Right hindlimb (tissue), 1 donor: ENCODE data around the gene CHN1.

Source experiments
- DNase-seq: peaks from one replicate; pipeline ENCODE4 v3.0.0-alpha.2; 2018

Gene CHN1, protein sequence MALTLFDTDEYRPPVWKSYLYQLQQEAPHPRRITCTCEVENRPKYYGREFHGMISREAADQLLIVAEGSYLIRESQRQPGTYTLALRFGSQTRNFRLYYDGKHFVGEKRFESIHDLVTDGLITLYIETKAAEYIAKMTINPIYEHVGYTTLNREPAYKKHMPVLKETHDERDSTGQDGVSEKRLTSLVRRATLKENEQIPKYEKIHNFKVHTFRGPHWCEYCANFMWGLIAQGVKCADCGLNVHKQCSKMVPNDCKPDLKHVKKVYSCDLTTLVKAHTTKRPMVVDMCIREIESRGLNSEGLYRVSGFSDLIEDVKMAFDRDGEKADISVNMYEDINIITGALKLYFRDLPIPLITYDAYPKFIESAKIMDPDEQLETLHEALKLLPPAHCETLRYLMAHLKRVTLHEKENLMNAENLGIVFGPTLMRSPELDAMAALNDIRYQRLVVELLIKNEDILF

DNA sequence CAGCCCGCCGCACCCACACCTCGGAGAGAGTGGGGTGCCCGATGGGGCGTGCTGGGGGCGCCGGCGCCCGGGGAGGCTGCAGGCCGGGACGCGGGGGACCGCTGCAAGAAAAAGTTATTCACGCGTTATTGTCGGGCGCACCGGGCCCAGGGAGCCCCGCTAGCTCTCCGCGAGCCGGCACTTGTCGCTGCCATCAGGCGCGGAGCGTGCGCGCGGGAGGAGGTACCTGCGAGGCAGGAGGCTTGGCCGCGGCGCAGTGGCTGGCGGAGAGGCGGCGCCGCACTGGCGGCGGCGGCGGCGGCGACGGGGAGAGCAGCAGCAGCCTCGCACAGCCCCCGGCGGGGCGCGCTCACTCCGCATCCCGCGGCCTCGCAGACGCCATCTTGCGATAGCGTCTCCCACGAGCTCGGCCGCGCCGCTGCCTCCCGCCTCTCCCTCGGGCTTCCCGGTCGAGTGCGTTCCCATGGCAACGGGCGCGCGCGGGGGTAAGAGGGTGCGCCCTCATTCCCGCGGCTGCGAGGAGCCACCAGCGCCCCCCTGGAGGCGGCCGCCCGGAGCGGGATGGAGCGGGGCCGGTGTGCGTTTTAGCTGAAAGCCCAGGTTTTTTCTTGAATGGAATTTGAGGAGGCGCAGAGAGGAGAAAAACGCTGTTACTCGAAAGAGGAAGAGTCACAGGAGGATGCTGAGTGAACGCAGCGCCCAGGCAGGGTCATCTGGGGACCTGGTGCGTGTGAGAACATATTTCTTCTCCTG lies at the start of gene CHN1:
CHN1 (minus strand) TSS at position 402 of the 753 bp plus-strand sequence. CDS start 469 bp downstream, outside the sequence.
- peak; percentile 80 for DNase-seq

DNA sequence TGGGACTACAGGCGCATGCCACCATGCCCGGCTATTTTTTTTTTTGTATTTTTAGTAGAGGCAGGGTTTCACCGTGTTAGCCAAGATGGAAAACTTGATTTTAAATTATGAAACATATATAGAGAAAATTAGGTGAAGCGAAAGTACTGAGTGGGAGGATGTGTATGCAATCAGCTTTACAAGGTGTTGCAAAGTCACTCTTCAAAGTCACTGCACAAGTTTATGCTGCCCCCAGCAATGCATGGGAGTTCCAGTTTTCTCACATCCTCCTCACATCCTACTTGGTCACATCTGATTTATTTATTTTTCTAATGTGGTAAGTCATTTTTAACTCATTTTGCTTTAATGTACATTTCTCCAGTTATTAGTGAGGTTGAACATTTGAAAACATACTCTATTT lies 49.2 kb upstream of the CHN1 start:
- DNase-seq = no peak

DNA sequence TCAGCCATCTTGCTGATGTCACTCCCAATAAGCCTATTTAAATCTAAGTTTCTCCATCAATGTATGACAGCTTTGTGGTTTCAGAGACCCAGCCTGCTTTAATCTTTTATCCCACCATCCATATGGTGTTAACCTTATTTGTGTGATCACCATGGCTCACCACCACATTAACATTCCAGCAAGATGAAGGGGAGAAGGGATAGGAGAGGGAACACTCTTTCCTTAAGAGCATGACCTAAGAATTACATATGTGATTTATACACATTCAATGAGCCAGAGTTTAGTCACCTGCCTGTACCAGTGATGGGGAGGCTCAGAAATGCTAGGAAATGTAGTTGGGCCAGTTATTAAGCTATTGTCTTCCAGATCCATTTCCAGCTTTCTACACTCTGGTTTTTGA lies 44.5 kb upstream of the CHN1 start:
- DNase-seq = no peak

DNA sequence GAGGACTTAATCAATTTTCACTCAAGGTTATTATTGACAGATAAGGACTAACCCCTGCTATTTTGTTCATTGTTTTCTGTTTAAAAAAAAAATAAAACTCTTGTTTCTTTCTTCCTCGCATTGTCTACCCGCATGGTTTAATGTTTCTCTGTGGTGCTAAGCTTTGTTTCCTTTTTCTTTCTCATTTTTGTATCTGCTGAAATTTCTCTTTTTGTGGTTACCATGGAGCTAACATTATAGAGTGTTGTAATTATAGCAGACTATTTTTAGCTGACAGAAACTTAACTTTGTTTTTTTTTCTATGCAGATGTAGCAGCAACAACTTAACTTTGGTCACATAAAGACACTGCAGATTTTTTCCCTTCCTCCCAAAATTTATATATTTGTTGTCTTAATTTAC lies 43.1 kb upstream of the CHN1 start:
- DNase-seq = no peak

DNA sequence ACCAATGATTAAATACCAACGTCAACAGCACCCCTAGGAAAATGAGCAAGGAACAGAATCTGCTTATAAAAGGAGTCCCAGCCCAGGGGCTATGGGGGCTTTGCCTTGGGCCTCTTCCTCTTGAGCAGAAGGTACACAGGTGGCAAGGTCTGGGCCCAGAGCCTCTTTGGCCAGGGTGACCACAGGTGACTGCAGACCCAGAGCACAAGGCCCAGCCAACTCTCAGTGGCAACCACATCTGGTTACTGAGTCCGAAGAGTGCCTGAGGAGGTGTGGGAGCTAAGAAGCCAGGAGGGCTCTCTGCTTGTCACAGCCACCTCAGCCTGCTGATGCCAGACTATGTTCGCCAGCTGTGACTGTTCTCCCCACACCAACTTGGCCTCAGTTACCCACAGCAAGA lies 34.3 kb upstream of the CHN1 start:
- no peak for DNase-seq

DNA sequence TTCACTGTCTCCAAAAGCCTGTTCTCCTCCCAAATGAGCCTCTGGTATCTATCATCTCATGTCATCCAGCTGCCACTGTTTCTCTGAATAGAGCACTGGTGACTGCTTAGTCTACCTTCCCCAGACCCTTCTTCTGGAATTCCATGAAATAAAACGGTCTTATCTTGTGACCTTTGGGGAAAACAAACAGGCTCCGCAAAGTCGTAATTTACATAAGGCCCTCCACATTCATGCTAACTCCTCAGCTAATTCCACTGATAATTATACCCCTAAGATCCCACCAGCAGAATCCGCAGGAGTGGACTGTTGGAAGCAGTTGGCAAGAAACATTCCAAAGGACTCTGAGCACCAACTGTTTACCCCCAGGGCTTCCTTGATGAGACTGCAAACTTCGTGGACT lies 33.9 kb upstream of the CHN1 start:
- DNase-seq = no peak

DNA sequence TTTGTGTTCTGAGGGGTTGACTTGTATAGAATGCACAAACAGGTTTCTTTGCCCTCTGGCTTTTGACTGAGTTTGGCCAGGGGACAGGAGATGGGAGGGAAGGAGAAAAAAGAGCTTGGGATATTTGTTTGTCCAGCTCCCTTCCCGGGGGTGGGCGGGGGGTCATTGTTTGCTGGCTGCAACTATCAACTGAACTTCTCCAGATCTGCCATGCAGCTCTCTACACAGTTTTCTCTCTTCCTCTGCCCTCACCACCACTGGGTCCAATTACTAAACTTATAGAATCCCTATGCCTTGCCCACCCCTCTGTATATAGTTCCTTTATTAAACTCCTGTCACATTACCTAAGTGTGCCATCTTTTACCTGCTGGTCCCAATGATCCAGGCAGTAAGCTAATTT lies 32.8 kb upstream of the CHN1 start:
- DNase-seq = no peak

DNA sequence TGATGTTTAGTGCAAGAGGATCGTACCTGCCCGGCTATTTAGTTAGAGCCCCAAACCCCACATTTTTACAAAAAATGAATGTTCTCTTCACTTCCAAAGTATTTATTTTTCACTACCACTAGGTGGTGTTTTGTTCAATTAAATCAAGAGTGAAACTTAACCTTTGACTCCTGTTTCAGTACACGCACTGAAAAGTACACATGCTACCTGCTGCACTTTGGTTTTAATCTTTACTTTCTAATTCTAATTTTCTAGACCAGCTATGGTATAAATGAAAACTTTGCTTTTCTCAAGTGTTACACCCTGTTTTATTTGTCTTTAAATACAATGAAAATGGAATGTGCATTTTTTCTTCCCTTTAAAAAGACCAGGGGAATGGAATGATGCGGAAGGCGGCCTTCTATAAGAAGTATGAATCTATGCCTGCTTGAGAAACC lies 31.4 kb upstream of the CHN1 start:
- no peak for DNase-seq

DNA sequence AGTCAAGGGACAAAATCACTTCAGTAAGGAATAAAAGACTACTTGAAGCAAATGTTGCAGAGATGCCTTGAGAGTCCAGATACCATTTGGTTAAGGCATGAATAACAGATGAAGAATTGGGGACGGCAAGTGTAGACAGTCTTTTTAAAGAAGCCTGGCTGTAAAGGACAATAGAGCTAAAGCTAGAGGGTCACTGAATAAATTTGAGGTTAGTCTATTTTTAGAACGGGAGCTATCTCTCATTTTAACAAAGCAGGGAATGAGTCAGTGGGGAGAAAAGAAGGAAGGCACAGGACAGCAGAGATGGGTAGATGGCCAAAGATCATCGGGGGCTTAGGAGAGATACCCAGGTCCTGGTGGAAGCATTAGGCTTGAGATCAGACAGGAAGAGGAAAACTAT lies 30.6 kb upstream of the CHN1 start:
- no peak for DNase-seq

DNA sequence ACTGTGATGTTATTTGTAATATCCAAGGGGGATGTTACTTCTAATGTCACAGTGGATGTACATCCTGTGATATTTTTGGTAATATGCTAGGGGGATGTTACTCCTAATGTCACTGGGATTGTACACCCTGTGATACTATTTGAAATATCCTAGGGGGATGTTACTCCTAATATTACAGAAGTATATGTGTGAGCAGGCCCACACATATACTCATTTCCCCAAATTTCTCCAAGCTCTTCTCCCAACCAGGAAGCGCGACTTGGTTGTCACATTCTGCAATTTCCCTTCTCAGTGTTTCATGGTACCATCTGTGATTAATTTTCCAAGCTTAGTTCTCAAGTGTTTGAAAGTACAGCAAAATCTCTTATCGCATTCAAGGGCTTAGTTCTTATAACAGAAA lies 29.5 kb upstream of the CHN1 start:
- DNase-seq = no peak

DNA sequence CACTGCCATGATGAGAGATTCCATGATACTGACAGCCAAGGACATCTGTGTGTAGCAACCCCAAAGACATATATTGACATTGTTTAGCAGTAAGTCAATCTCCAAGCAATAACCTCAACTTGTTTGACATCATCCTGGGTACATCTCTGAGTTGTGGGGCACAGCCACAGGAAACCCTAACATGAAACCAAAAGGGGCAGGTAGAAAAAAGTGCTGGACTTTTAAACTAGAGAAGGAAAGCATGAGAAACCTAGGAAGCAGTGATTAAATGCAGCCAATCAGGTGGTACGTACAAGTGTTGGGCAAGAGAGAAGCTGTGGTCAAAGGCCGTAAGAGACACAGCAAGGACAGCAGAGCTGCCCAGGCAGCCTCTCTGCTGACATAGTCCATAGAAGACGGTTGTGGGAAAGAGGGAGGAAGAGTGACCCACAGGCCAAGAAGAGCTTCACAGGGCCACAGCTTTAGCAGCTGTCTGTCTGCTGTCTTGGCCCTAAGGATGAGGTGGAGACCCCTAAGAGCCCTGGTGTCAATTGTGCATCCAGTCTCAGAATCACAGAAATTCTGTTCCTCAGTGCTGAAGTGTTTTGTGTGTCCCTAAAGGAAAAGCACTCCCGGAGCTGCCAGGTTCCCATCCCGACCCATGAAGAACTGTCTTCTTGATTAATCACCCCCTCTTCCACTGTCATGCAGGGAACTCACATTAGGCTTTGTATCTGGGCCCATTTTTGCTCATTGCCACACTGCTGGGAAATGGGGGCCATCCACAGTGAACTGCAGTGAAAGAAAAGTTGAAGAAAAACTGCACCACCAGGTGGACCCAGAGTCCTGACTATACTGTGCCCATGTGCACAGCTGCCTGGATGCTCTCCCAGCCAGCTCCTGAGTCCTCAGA lies 25.4 kb upstream of the CHN1 start:
- DNase-seq = peak; percentile 45

DNA sequence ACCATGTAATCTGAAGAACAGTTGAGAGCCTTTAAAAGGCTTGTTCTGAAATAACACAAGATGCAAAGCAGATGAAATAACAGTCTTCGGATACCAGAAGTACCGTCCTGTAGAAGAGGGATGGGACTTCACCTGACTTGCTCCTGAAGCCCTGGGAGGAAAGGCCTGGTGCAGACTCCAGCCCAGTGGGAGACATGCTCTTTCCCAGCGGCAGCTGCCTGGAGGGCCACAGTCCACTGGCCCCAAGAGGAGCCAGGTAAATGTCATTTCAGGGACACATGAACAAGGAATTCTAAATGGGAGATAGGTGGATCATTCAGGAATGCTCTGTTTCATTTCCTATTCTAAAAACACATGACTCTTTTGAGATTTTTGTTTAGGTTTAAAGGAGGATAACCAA lies 22.6 kb upstream of the CHN1 start:
- no peak for DNase-seq

DNA sequence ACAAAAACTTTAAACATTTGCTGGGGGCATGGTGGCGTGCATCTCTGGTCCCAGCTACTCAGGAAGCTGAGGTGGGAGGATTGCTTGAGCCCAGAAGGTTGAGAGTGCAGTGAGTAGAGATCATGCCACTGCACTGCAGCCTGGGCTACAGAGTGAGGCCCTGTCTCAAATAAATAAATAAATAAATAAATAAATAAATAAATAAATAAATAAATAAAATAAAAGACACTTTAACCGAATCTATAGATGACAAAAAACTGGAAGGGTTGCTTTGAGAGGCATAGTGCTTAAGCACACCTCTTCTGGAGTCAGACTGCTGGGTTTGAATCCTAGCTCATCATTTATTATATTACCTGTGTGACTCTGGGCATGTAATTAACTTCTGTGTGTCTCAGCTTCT lies 21.2 kb upstream of the CHN1 start:
- no peak for DNase-seq

DNA sequence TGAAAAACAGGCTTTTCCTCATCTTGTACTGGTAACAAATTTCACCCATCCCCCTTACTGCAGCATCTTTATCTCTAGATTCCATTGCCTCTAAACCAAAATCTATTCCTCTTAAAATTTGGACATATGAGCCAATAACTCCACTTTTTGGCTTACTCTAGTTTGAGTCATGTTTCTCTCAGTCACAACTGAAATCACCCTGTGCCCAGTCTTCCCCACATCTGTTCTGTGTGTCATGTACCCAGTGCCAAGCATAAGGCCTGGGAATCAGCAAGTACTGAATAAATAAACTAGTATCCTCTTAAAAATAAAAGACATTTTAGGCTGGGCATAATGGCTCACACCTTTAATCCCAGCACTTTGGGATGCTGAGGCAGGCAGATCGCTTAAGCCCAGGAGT lies 20.8 kb upstream of the CHN1 start:
- no peak for DNase-seq

DNA sequence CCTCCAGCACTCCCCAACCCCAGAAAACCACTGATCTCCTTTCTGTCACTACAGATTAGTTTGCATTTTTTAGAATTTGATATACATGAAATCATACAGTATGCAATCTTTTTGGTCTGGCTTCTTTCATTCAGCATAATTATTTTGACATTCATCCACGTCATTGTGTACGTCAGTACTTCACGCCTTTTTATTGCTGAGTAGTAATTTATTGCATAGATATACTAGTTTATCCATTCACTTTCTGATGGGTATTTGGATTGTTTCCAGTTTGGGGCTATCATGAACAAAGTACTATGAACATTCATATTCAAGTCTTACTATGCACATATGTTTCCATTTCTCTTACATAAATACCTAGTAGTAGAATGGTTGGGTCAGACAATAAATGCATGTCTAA lies 20.1 kb upstream of the CHN1 start:
- no peak for DNase-seq

DNA sequence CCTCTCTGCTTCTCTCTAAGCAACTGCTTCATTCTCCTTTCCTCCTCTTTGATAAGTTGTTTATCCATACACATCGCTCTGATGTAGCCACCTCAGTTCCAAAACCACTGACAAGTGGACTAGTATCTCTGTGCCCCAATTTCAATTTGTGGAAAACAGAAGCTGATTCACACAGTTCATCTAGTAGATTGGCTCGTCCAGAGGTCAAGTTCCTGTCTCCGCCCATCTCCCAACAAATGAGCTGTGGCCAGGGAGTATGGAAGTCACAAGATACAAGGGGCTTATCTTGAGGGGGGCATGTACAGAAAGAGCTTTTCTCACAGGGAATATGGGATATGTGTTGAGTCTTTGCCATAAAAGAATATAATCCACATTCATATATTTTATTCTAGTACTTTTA lies 17.7 kb upstream of the CHN1 start:
- no peak for DNase-seq

DNA sequence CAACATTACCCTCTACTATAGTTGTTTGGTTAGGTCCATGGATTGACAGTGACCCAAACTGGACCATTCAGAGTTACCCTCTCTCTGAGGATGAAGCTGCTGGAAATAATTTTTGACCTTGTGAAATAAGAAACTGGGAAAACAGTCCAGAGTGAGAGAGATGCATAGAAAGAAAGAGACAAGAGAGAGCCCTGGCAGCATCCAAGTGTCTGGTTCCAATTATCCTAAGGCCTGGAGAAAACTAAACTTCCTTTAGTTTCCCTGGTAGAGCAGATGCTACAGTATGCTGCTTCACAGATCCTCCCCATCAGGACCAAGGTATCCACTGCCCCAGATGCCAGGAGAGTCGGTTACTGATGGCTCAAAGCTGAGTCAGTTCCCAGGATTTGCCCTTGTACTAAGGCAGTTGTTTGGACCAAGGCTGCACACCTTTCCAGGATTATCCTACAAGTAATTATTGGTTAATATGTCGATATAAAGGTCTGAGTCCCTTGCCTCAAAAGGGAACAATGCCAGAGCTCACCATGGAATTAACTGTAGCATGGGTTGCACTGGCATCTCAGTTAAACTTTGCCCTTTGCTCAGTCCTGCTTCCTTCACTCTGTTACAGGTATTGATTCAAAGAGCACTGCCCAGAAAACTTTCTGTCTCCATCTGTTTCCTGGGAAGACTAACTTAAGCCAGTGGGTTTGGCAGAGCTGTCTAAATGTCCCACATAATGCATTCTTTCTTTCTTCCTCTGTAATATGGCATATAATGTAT lies 14.6 kb upstream of the CHN1 start:
- DNase-seq = no peak

DNA sequence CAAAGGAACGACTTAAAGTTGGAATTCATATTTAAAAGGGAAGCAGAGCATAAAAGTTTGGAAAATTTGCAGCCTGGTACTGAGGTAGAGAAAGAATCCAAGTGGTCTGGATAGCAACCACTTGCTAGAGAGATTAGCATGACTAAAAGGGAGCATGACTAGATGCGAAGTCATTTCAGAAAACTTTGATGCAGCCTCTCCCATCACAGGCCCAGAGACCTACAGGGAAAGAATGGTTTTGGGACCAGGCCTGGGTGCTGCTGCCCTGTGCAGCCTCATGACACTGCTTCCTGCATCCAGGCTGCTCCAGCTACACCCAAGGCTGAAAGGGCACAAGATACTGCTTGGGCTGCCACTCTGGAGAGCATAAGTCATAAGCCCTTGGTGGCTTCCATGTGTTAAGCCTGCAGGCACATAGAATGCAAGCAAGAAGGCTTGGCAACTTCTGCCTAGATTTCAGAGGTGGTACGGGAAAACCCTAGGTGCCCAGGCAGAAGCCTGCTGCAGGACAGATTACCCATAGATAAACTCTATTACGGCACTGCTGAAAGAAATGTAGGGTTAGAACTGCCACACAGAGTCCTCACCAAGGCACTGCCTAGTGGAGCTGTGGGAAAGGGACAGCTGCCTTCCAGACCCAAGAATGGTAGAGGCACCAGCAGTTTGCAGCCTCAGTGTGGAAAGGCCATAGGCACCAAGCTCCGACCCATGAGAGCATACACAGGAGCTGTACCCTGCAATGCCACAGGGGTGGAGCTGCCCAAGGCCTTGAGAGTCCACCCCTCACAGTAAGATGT lies 12.6 kb upstream of the CHN1 start:
- no peak for DNase-seq

DNA sequence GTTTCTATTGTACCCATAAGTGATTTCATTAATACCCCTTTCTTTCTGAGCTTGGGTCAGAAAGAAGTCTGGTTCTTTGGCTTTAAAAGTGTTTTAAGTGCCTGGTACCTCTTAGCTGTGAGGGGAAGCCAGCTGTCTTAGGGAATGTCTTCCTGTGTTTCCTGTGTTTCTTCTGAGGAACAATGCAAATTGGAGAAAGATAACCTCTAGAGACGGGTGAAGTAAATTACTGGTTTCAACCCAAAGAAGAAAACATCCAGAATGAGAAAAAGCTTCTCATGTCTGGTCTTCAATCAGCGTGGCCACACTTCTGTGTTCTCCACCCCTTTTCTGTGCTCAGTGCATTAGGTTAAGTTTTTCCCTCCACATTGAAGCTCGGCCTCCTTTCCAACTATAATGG lies 10.2 kb upstream of the CHN1 start:
- no peak for DNase-seq

DNA sequence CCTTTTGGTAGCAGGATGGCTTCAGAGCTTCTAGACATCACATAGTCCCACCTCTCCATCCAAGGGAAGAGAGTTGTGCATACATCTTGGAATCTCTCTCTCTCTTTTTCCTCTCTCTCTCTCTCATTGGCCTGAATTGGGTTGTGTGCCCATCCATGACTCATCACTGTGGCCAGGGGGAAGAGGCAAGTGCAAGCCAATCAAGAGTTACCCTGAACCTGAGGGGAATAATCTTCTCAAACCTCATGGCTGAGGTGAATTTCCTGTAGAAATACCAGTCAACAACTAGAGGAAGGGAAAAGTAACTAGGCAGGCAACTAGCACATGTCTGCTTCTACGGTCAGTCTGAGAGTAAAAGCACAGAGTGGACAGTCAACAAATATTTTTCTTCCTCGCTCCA lies 7.3 kb upstream of the CHN1 start:
- DNase-seq = no peak

DNA sequence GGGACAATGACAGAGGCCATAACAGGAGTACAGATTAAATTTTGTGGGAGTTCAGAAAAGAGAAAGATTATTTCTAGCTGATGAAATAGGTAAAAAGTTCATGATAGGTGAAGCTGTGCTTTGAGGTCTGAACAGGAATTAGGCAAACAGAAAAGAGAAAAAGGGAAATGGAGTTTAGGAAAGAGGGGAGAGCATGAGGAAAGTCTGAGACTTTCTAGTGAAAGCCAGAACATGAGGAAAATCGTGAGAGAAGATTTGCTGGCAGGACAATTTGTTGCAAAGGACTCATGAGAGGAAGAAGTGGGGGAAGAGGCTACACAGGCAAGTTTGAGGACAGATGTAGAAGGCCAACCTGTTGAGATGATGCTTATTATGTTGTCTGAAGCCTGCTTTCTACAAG lies 6.3 kb upstream of the CHN1 start:
- no peak for DNase-seq

DNA sequence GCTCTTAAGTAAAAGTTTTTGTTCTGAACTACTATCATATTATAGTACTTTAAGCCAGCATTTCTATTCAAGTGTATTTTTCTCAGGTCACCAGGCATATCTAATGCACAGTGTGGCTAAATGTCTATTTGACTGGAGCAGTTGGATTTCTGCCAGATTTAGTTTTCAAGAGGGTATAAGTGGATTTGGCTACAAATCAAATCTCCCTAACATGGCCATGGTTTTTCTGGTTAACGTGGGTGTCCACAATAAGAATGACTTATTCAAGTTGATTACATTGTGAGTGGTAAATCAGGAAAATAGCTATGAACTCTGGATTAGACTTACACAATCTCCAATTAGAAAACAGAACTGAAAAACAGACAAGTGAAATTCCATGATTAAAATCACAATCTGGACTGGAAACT lies 5.7 kb upstream of the CHN1 start:
- no peak for DNase-seq
